ENCODE data around the gene ASB2.

ASB2 gene

GRCh38 chr14:93981316-93982229 is 5.2 kb upstream of the ASB2 start:
- FAIRE-seq: peak; percentile 72
- no peak for DNase-seq (ENCODE audit: insufficient read length, low spot score)

GRCh38 chr14:93980456-93981201 is 4.3 kb upstream of the ASB2 start:
- peak; percentile 40 for FAIRE-seq
- DNase-seq (ENCODE audit: insufficient read length, low spot score): no peak

- no peak for FAIRE-seq
- DNase-seq (ENCODE audit: insufficient read length, low spot score): no peak
These were observed 2.4 kb upstream of the ASB2 start for GRCh38 chr14:93978735-93979134.

- no peak for FAIRE-seq
- DNase-seq (ENCODE audit: insufficient read length, low spot score): peak; percentile 50
These were observed 1.6 kb upstream of the ASB2 start for GRCh38 chr14:93977790-93978581.

- no peak for FAIRE-seq
- DNase-seq (ENCODE audit: insufficient read length, low spot score): no peak
These were observed 801 bp upstream of the ASB2 start for GRCh38 chr14:93977171-93977570.

GRCh38 chr14:93975791-93976476 is 436 bp downstream of the ASB2 start:
- DNase-seq (ENCODE audit: insufficient read length, low spot score) (peak; percentile 64), FAIRE-seq (peak; percentile 100)

- DNase-seq (ENCODE audit: insufficient read length, low spot score): no peak
These were observed 1.5 kb downstream of the ASB2 start for GRCh38 chr14:93974833-93975232.

GRCh38 chr14:93974299-93974698 is 2.1 kb downstream of the ASB2 start:
- DNase-seq (ENCODE audit: insufficient read length, low spot score): no peak
- no peak for FAIRE-seq

More at GRCh38 chr14:93974833-93975232, 1.5 kb downstream of the ASB2 start:
- FAIRE-seq: no peak

- no peak for FAIRE-seq
- DNase-seq (ENCODE audit: insufficient read length, low spot score): no peak
These were observed 2.8 kb downstream of the ASB2 start for GRCh38 chr14:93973607-93974006.

- DNase-seq (ENCODE audit: insufficient read length, low spot score) (no peak), FAIRE-seq (peak; percentile 11)
These were observed 3.7 kb downstream of the ASB2 start for GRCh38 chr14:93972618-93973205.

- FAIRE-seq (no peak), DNase-seq (ENCODE audit: insufficient read length, low spot score) (no peak)
These were observed 4.7 kb downstream of the ASB2 start for GRCh38 chr14:93971635-93972027.

GRCh38 chr14:93970965-93971634 is 5.3 kb downstream of the ASB2 start:
- FAIRE-seq (peak; percentile 97), DNase-seq (ENCODE audit: insufficient read length, low spot score) (no peak)

- DNase-seq (ENCODE audit: insufficient read length, low spot score): no peak
- FAIRE-seq: no peak
These were observed 5.8 kb downstream of the ASB2 start for GRCh38 chr14:93970585-93970964.

GRCh38 chr14:93969082-93969828 is 7.1 kb downstream of the ASB2 start:
- FAIRE-seq: peak; percentile 59

GRCh38 chr14:93967637-93968250 is 8.6 kb downstream of the ASB2 start:
- DNase-seq (ENCODE audit: insufficient read length, low spot score) (peak; percentile 39), FAIRE-seq (peak; percentile 95)

More at GRCh38 chr14:93969082-93969828, 7.1 kb downstream of the ASB2 start:
- DNase-seq (ENCODE audit: insufficient read length, low spot score): no peak

GRCh38 chr14:93965946-93966474 is 10.4 kb downstream of the ASB2 start:
- FAIRE-seq: no peak

GRCh38 chr14:93965287-93965821 is 11.0 kb downstream of the ASB2 start:
- DNase-seq (ENCODE audit: insufficient read length, low spot score) (no peak), FAIRE-seq (no peak)

More at GRCh38 chr14:93965946-93966474, 10.4 kb downstream of the ASB2 start:
- no peak for DNase-seq (ENCODE audit: insufficient read length, low spot score)

- FAIRE-seq: no peak
- DNase-seq (ENCODE audit: insufficient read length, low spot score): no peak
These were observed 11.5 kb downstream of the ASB2 start for GRCh38 chr14:93964820-93965286.
